Activated T-helper 17 cell treated with anti-CD3 and anti-CD28 coated beads, Interleukin-2, amount 50 U/mL, for 72 hours (primary cell): ENCODE measurements around the gene MYH3. TPM values are rescaled to one million over a fixed set of nuclear protein-coding genes. Genes with fewer than 3 reads are reported as not detected.
A peak's percentile ranks its signal among the peaks of the same experiment; 100 is the strongest.
"Not testable (repeated sequence)": the region's sequence is repeated elsewhere in the genome, so short reads cannot be mapped to it uniquely, and the experiment has no call there.

ENCODE experiments used
- ATAC-seq: fragments of 150-1000 bp; cut with Tn5 transposase; replicated peaks from 2 replicates; pipeline ENCODE4 v1.10.0; 2021; ENCODE audit warnings: mild to moderate bottlenecking, moderate library complexity
- H3K27ac Mint-ChIP-seq: one replicate; pipeline ENCODE4 v1.8.0; 2022; ENCODE audit warnings: mixed read lengths
- H3K27me3 Mint-ChIP-seq: one replicate; pipeline ENCODE4 v1.8.0; 2022; ENCODE audit warnings: mixed read lengths
- H3K36me3 Mint-ChIP-seq: one replicate; pipeline ENCODE4 v1.8.0; 2022; ENCODE audit warnings: low read depth, mild to moderate bottlenecking, mixed read lengths
- H3K4me1 Mint-ChIP-seq: one replicate; pipeline ENCODE4 v1.8.0; 2022; ENCODE audit warnings: mixed read lengths
- H3K4me3 Mint-ChIP-seq: one replicate; pipeline ENCODE4 v1.8.0; 2022; ENCODE audit warnings: mild to moderate bottlenecking, mixed read lengths
- H3K9me3 Mint-ChIP-seq: one replicate; pipeline ENCODE4 v1.8.0; 2022; ENCODE audit warnings: mixed read lengths
- total RNA-seq, 2 donors: library from RNA; stranded (reverse); gene quantifications; one replicate each; pipeline ENCODE4 v1.2.3, GENCODE V29; 2022

Gene MYH3
- 1 to 10 TPM; 1.6 to 3.0 TPM for total RNA-seq

GRCh38 chr17:10657148-10657547 is at the start of gene MYH3:
TSS of gene MYH3 (minus strand) at chr17:10657309. CDS start at chr17:10655064, 2,245 bp downstream.
- no peak within 1 kb of the TSS for H3K4me3 Mint-ChIP-seq
- H3K9me3 Mint-ChIP-seq: no peaks in the 10 kb centered on the region
- H3K27ac Mint-ChIP-seq: no peak within 1 kb of the TSS
- peaks cover 5% of the 10 kb centered on the region for H3K4me1 Mint-ChIP-seq
- H3K27me3 Mint-ChIP-seq: no peaks in the 10 kb centered on the region
- H3K36me3 Mint-ChIP-seq: peaks cover 7% of the 10 kb centered on the region
- no peak for ATAC-seq

- no peak overlapping the region for H3K27ac Mint-ChIP-seq
- H3K36me3 Mint-ChIP-seq: peaks cover 87% of the 10 kb centered on the region
- H3K4me1 Mint-ChIP-seq: peaks cover 23% of the 10 kb centered on the region
Observed at GRCh38 chr17:10705727-10706126, 48.6 kb upstream of the MYH3 start.

GRCh38 chr17:10702574-10702973 is 45.5 kb upstream of the MYH3 start:
- Mint-ChIP-seq H3K9me3 (no peaks in the 10 kb centered on the region), H3K4me1 (peaks cover 29% of the 10 kb centered on the region), H3K4me3 (peak overlapping the region; percentile 44)

More at GRCh38 chr17:10705727-10706126, 48.6 kb upstream of the MYH3 start:
- Mint-ChIP-seq H3K27me3 (no peaks in the 10 kb centered on the region), H3K9me3 (no peaks in the 10 kb centered on the region), H3K4me3 (no peak overlapping the region)
- no peak for ATAC-seq

GRCh38 chr17:10699856-10700255 is 42.7 kb upstream of the MYH3 start:
- no peaks in the 10 kb centered on the region for H3K9me3 Mint-ChIP-seq
- peaks cover 43% of the 10 kb centered on the region for H3K36me3 Mint-ChIP-seq
- no peak for ATAC-seq
- H3K27me3 Mint-ChIP-seq: no peaks in the 10 kb centered on the region
- H3K4me1 Mint-ChIP-seq: peaks cover 22% of the 10 kb centered on the region
- H3K27ac Mint-ChIP-seq: peak overlapping the region; percentile 93
- H3K4me3 Mint-ChIP-seq: peak overlapping the region; percentile 79

More at GRCh38 chr17:10702574-10702973, 45.5 kb upstream of the MYH3 start:
- Mint-ChIP-seq H3K27ac (peak overlapping the region; percentile 58), H3K36me3 (peaks cover 62% of the 10 kb centered on the region), H3K27me3 (no peaks in the 10 kb centered on the region)
- no peak for ATAC-seq

GRCh38 chr17:10698096-10698818 is 41.1 kb upstream of the MYH3 start:
- Mint-ChIP-seq H3K27ac (peak overlapping the region; percentile 95), H3K9me3 (no peaks in the 10 kb centered on the region), H3K4me3 (peak overlapping the region; percentile 96), H3K27me3 (no peaks in the 10 kb centered on the region), H3K36me3 (peaks cover 44% of the 10 kb centered on the region), H3K4me1 (peaks cover 22% of the 10 kb centered on the region)
- no peak for ATAC-seq

GRCh38 chr17:10697092-10698081 is 40.3 kb upstream of the MYH3 start, which contains the start of the genes ADPRM and SCO1:
TSS of gene ADPRM (plus strand) at chr17:10697594. CDS start at chr17:10704927, 7,333 bp downstream.
TSS of gene SCO1 (minus strand) at chr17:10697533. CDS start at chr17:10697507, 26 bp downstream.
- Mint-ChIP-seq H3K4me3 (peak within 1 kb of the TSS; percentile 96), H3K36me3 (peaks cover 50% of the 10 kb centered on the region), H3K9me3 (no peaks in the 10 kb centered on the region), H3K27me3 (no peaks in the 10 kb centered on the region), H3K27ac (peak within 1 kb of the TSS; percentile 95), H3K4me1 (peaks cover 19% of the 10 kb centered on the region)
- ATAC-seq: peak; percentile 97

GRCh38 chr17:10695875-10696407 is 38.8 kb upstream of the MYH3 start:
- H3K27me3 Mint-ChIP-seq, ATAC-seq, H3K9me3 Mint-ChIP-seq, H3K27ac Mint-ChIP-seq: not testable (repeated sequence)
- Mint-ChIP-seq H3K4me1 (peaks cover 18% of the 10 kb centered on the region), H3K36me3 (peaks cover 53% of the 10 kb centered on the region), H3K4me3 (peak overlapping the region; percentile 96)

GRCh38 chr17:10687499-10687898 is 30.4 kb upstream of the MYH3 start:
- Mint-ChIP-seq H3K9me3 (no peaks in the 10 kb centered on the region), H3K27ac (no peak overlapping the region), H3K4me3 (no peak overlapping the region), H3K27me3 (no peaks in the 10 kb centered on the region), H3K36me3 (peaks cover 100% of the 10 kb centered on the region), H3K4me1 (peaks cover 17% of the 10 kb centered on the region)
- ATAC-seq: peak; percentile 45

- H3K4me1 Mint-ChIP-seq: no peaks in the 10 kb centered on the region
- H3K36me3 Mint-ChIP-seq: peaks cover 100% of the 10 kb centered on the region
Observed at GRCh38 chr17:10683853-10684252, 26.7 kb upstream of the MYH3 start.

GRCh38 chr17:10681866-10682446 is 24.8 kb upstream of the MYH3 start:
- H3K27me3 Mint-ChIP-seq: no peaks in the 10 kb centered on the region
- no peak for ATAC-seq
- H3K4me3 Mint-ChIP-seq: no peak overlapping the region
- H3K36me3 Mint-ChIP-seq: peaks cover 100% of the 10 kb centered on the region
- no peaks in the 10 kb centered on the region for H3K4me1 Mint-ChIP-seq
- H3K27ac Mint-ChIP-seq: no peak overlapping the region
- no peaks in the 10 kb centered on the region for H3K9me3 Mint-ChIP-seq

More at GRCh38 chr17:10683853-10684252, 26.7 kb upstream of the MYH3 start:
- Mint-ChIP-seq H3K9me3 (no peaks in the 10 kb centered on the region), H3K27ac (no peak overlapping the region), H3K27me3 (no peaks in the 10 kb centered on the region), H3K4me3 (no peak overlapping the region)
- no peak for ATAC-seq

GRCh38 chr17:10674704-10675103 is 17.6 kb upstream of the MYH3 start:
- ATAC-seq: no peak
- Mint-ChIP-seq H3K27me3 (no peaks in the 10 kb centered on the region), H3K4me3 (no peak overlapping the region), H3K9me3 (no peaks in the 10 kb centered on the region), H3K4me1 (no peaks in the 10 kb centered on the region), H3K27ac (no peak overlapping the region), H3K36me3 (peaks cover 69% of the 10 kb centered on the region)

GRCh38 chr17:10673312-10673711 is 16.2 kb upstream of the MYH3 start:
- peaks cover 55% of the 10 kb centered on the region for H3K36me3 Mint-ChIP-seq
- no peaks in the 10 kb centered on the region for H3K9me3 Mint-ChIP-seq
- no peaks in the 10 kb centered on the region for H3K27me3 Mint-ChIP-seq
- no peak for ATAC-seq
- no peak overlapping the region for H3K4me3 Mint-ChIP-seq
- no peaks in the 10 kb centered on the region for H3K4me1 Mint-ChIP-seq
- H3K27ac Mint-ChIP-seq: no peak overlapping the region

GRCh38 chr17:10668775-10669174 is 11.7 kb upstream of the MYH3 start:
- no peaks in the 10 kb centered on the region for H3K9me3 Mint-ChIP-seq

GRCh38 chr17:10666906-10667305 is 9.8 kb upstream of the MYH3 start:
- H3K4me1 Mint-ChIP-seq: no peaks in the 10 kb centered on the region
- no peak overlapping the region for H3K27ac Mint-ChIP-seq
- no peaks in the 10 kb centered on the region for H3K9me3 Mint-ChIP-seq
- no peaks in the 10 kb centered on the region for H3K27me3 Mint-ChIP-seq
- peaks cover 5% of the 10 kb centered on the region for H3K36me3 Mint-ChIP-seq
- no peak for ATAC-seq
- no peak overlapping the region for H3K4me3 Mint-ChIP-seq

More at GRCh38 chr17:10668775-10669174, 11.7 kb upstream of the MYH3 start:
- Mint-ChIP-seq H3K27ac (no peak overlapping the region), H3K27me3 (no peaks in the 10 kb centered on the region), H3K4me1 (no peaks in the 10 kb centered on the region), H3K36me3 (peaks cover 23% of the 10 kb centered on the region), H3K4me3 (no peak overlapping the region)
- no peak for ATAC-seq
